ENCODE results near the gene ABAT.

DNA sequence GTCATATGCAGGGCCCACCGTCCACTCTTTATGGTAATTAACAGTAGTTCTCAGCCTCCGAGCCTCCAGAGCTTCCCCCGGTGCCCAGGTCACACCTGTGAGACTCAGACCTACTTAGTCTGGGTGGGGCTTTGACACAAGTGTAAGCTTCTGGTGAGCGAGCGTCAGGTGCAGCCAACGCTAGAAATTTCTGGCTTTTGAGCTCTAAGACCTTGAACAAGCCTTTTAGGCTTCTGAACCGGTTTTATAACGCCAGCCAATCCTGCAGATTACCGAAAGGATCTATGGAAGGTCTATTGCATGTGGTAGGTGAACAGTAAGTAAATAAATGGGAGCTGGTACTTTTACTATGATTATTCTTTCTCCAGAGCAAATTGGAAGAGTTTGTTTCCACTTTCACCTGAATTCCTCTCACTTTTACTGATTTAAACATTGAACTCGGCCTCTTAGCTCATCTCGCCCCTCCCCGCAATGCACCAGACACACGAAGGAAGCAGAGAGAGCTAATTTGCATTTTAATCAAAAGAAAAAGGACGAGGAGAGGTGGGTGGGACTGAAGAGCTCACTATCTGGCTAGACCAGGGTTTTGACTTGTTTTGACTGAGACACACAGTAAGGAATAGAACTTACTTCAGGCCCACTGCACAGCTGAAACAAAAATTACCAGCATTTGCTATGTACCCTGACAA lies 47.1 kb downstream of the ABAT start:
- TF ChIP-seq CTCF (IDR thresholded peaks at IDR 0.05): no peak
- no peak for TF ChIP-seq POLR2A (IDR thresholded peaks at IDR 0.05)

Measured in right lobe of liver (tissue), 4 donors.